H9 (cell line): ENCODE data around the gene IGF2. TPM values are rescaled to one million over a fixed set of nuclear protein-coding genes. Genes with fewer than 3 reads are reported as not detected.

Experiments used
- DNase-seq: peaks from one replicate; pipeline ENCODE4 v3.0.0-alpha.2; 2017
- H2AFZ ChIP-seq: one replicate; pipeline ENCODE4 v1.6.1; 2013; ENCODE audit warnings: mild to moderate bottlenecking, low read length, control low read depth, moderate library complexity
- H2AK5ac ChIP-seq: 2 replicates; pipeline ENCODE4 v1.6.1; 2013; ENCODE audit warnings: low read length, control low read depth, mixed read lengths; ENCODE audit not compliant: insufficient read length
- H2BK120ac ChIP-seq: one replicate; pipeline ENCODE4 v1.6.1; 2013; ENCODE audit warnings: low read depth, mild to moderate bottlenecking, low read length, control low read depth, inconsistent platforms; ENCODE audit not compliant: poor library complexity, severe bottlenecking
- H2BK12ac ChIP-seq: 2 replicates; pipeline ENCODE4 v1.6.1; 2013; ENCODE audit warnings: low read length, control low read depth, mixed read lengths, low read depth; ENCODE audit not compliant: insufficient read length
- H2BK15ac ChIP-seq: 2 replicates; pipeline ENCODE4 v1.6.1; 2013; ENCODE audit warnings: low read depth, low read length, control low read depth
- H2BK20ac ChIP-seq: one replicate; pipeline ENCODE4 v1.6.1; 2013; ENCODE audit warnings: low read depth, mild to moderate bottlenecking, low read length, control low read depth, inconsistent platforms; ENCODE audit not compliant: poor library complexity, severe bottlenecking
- H2BK5ac ChIP-seq: 2 replicates; pipeline ENCODE4 v1.6.1; 2013; ENCODE audit warnings: low read length, control low read depth, mixed read lengths; ENCODE audit not compliant: insufficient read length
- H3K14ac ChIP-seq: 2 replicates; pipeline ENCODE4 v1.6.1; 2013; ENCODE audit warnings: low read length, control low read depth; ENCODE audit not compliant: insufficient read depth
- H3K18ac ChIP-seq: 2 replicates; pipeline ENCODE4 v1.6.1; 2013; ENCODE audit warnings: low read depth, mild to moderate bottlenecking, mixed read lengths, low read length, control low read depth; ENCODE audit not compliant: insufficient read length
- H3K23ac ChIP-seq: 2 replicates; pipeline ENCODE4 v1.6.1; 2013; ENCODE audit warnings: low read length, control low read depth, mixed read lengths, low read depth; ENCODE audit not compliant: insufficient read length
- H3K23me2 ChIP-seq: 2 replicates; pipeline ENCODE4 v1.6.1; 2013; ENCODE audit warnings: low read depth, mild to moderate bottlenecking, mixed read lengths, low read length, control low read depth; ENCODE audit not compliant: insufficient read length, poor library complexity, severe bottlenecking
- H3K27ac ChIP-seq: 2 replicates; pipeline ENCODE4 v1.5.1; 2013; ENCODE audit warnings: low read length, control low read depth, mixed read lengths, low read depth; ENCODE audit not compliant: insufficient read length
- H3K27me3 ChIP-seq: 2 replicates; pipeline ENCODE4 v1.6.1; 2013; ENCODE audit warnings: low read length, control low read depth, inconsistent platforms; ENCODE audit not compliant: insufficient read depth
- H3K4ac ChIP-seq: 2 replicates; pipeline ENCODE4 v1.6.1; 2013; ENCODE audit warnings: low read depth, mild to moderate bottlenecking, control low read depth, inconsistent platforms, low read length, moderate library complexity
- H3K4me1 ChIP-seq: 2 replicates; pipeline ENCODE4 v1.6.1; 2013; ENCODE audit warnings: low read length, control low read depth, inconsistent platforms; ENCODE audit not compliant: insufficient read depth
- H3K4me2 ChIP-seq: 2 replicates; pipeline ENCODE4 v1.6.1; 2013; ENCODE audit warnings: low read length, control low read depth, mixed read lengths; ENCODE audit not compliant: insufficient read length, insufficient read depth
- H3K56ac ChIP-seq: 2 replicates; pipeline ENCODE4 v1.6.1; 2013; ENCODE audit warnings: low read depth, mild to moderate bottlenecking, mixed read lengths, low read length, control low read depth; ENCODE audit not compliant: insufficient read length
- H3K79me1 ChIP-seq: 2 replicates; pipeline ENCODE4 v1.6.1; 2013; ENCODE audit warnings: low read depth, mild to moderate bottlenecking, moderate library complexity, low read length, control low read depth, inconsistent platforms; ENCODE audit not compliant: insufficient read depth, poor library complexity, severe bottlenecking
- H3K79me2 ChIP-seq: 2 replicates; pipeline ENCODE4 v1.6.1; 2013; ENCODE audit warnings: low read length, control low read depth, inconsistent platforms; ENCODE audit not compliant: insufficient read depth
- H3K9ac ChIP-seq: 2 replicates; pipeline ENCODE4 v1.6.1; 2013; ENCODE audit warnings: low read length, control low read depth, mixed read lengths; ENCODE audit not compliant: insufficient read length; ENCODE audit errors: extremely low read depth
- H3K9me3 ChIP-seq: one replicate; pipeline ENCODE4 v1.6.1; 2013; ENCODE audit warnings: low read depth, low read length, inconsistent platforms; ENCODE audit not compliant: control insufficient read depth
- H3T11ph ChIP-seq: one replicate; pipeline ENCODE4 v1.6.1; 2013; ENCODE audit warnings: mild to moderate bottlenecking, low read length, control low read depth, inconsistent platforms
- H4K20me1 ChIP-seq: one replicate; pipeline ENCODE4 v1.6.1; 2013; ENCODE audit not compliant: control insufficient read depth, insufficient read length, insufficient read depth
- H4K5ac ChIP-seq: 2 replicates; pipeline ENCODE4 v1.6.1; 2013; ENCODE audit warnings: low read depth, mild to moderate bottlenecking, mixed read lengths, low read length, control low read depth; ENCODE audit not compliant: insufficient read length
- H4K8ac ChIP-seq: replicated peaks from 2 replicates; pipeline ENCODE4 v1.6.1; 2013; ENCODE audit warnings: low read length, control low read depth, mixed read lengths, low read depth; ENCODE audit not compliant: insufficient read length
- H4K91ac ChIP-seq: 2 replicates; pipeline ENCODE4 v1.6.1; 2013; ENCODE audit warnings: low read depth, mild to moderate bottlenecking, moderate library complexity, mixed read lengths, low read length, control low read depth; ENCODE audit not compliant: insufficient read length
- H3K27ac Mint-ChIP-seq, 3 experiments: 2 replicates in 2 of 3; 3 replicates in 1 of 3; pipeline ENCODE4 v1.8.0; 2020 to 2021; ENCODE audit warnings: mixed read lengths in 3 of 3, mild to moderate bottlenecking in 1 of 3, moderate library complexity in 1 of 3
- H3K27me3 Mint-ChIP-seq: 2 replicates; pipeline ENCODE4 v1.8.0; 2021; ENCODE audit warnings: low read depth, mild to moderate bottlenecking, moderate library complexity, mixed read lengths
- H3K36me3 Mint-ChIP-seq, 3 experiments: 2 replicates in 2 of 3; 3 replicates in 1 of 3; pipeline ENCODE4 v1.8.0; 2020 to 2021; ENCODE audit warnings: low read depth in 3 of 3, mixed read lengths in 3 of 3; ENCODE audit not compliant: insufficient read depth in 1 of 3
- H3K4me1 Mint-ChIP-seq, 2 experiments: 2 replicates each; pipeline ENCODE4 v1.8.0; 2020; ENCODE audit warnings: mixed read lengths in 2 of 2
- H3K4me3 Mint-ChIP-seq, 2 experiments: 2 replicates in 1 of 2; 3 replicates in 1 of 2; pipeline ENCODE4 v1.8.0; 2020 to 2021; ENCODE audit warnings: mild to moderate bottlenecking in 2 of 2, mixed read lengths in 2 of 2, moderate library complexity in 1 of 2
- H3K9me3 Mint-ChIP-seq, 2 experiments: 2 replicates in 1 of 2; 3 replicates in 1 of 2; pipeline ENCODE4 v1.8.0; 2020; ENCODE audit warnings: mild to moderate bottlenecking in 2 of 2, mixed read lengths in 2 of 2, moderate library complexity in 1 of 2
- CTCF ChIP-seq: fragments of 200-600 bp; sonication (generic); conservative IDR thresholded peaks from 3 replicates; pipeline ENCODE4 v1.8.0; 2021; ENCODE audit warnings: antibody characterized with exemption, mild to moderate bottlenecking
- WGBS: extraction: QIAGEN DNeasy Blood & Tissue Kit; methylation state at CpG from one replicate; pipeline ENCODE4 v1.1.7; 2013; ENCODE audit warnings: missing lambda C conversion rate, low lambda C conversion rate, mixed read lengths; ENCODE audit not compliant: insufficient read length; ENCODE audit errors: extremely low coverage; 5-methylcytosine and 5-hydroxymethylcytosine counted together
- total RNA-seq: library from RNA; stranded (reverse); gene quantifications from 2 replicates; pipeline ENCODE4 v1.2.1, GENCODE V29; 2021

IGF2 gene
- total RNA-seq, 1 experiment from 2014 or later = 2.8 TPM

DNA sequence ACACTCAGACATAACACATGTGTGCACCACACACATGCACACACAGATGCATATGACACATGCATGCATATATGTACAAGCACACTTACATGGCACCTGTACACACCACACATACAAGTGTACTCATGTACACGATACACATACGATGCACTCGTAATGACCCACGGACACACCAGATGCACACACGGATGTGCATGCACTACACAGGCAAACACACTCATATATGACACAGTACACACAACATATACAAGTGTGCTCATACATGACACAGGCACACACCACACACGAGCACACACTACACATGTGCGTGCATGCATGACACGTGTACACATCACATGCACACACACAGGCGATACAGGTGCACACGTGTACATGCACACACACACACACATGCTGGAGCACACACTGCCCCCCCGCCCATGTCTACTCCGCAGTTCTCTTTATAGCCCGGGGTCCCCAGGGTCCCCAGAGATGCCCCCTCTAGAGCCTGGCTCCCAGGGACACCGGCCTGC, 37.3 kb upstream of the IGF2 start:
- Histone ChIP-seq H3K79me1 (no peaks in the 10 kb centered on the region), H4K20me1 (no peaks in the 10 kb centered on the region), H3K27ac (no peak overlapping the region), H2BK20ac (no peak overlapping the region), H4K8ac (no peak overlapping the region), H3K23ac (no peak overlapping the region), H3K4me2 (no peak overlapping the region), H3K9me3 (no peaks in the 10 kb centered on the region), H2BK120ac (no peak overlapping the region), H2BK5ac (no peak overlapping the region), H3K9ac (no peak overlapping the region), H2AK5ac (no peak overlapping the region), H3K4ac (no peak overlapping the region), H3T11ph (no peak overlapping the region), H4K91ac (no peak overlapping the region), H3K27me3 (no peaks in the 10 kb centered on the region; the same call in 1 of the 2 replicates), H2BK12ac (no peak overlapping the region), H3K79me2 (no peaks in the 10 kb centered on the region), H3K56ac (no peak overlapping the region), H3K4me1 (no peaks in the 10 kb centered on the region), H2BK15ac (no peak overlapping the region), H2AFZ (no peak overlapping the region), H3K14ac (no peak overlapping the region), H3K23me2 (no peaks in the 10 kb centered on the region), H4K5ac (no peak overlapping the region), H3K18ac (no peak overlapping the region)
- Mint-ChIP-seq H3K4me1 (peaks cover 0 to 5% of the 10 kb centered on the region in 2 experiments; a peak in 1 of 4 replicates), H3K4me3 (no peak overlapping the region), H3K9me3 (peaks cover 0 to 2% of the 10 kb centered on the region in 2 experiments; a peak in 2 of 5 replicates), H3K36me3 (no peaks in the 10 kb centered on the region), H3K27me3 (peaks cover 13% of the 10 kb centered on the region), H3K27ac (no peak overlapping the region)
- no peak for TF ChIP-seq CTCF
- DNase-seq = no peak
- WGBS = no CpG with 5 or more reads among the region's 14 CpGs
